Measurements from ENCODE around the gene ING2. TPM values are rescaled to one million over a fixed set of nuclear protein-coding genes. Genes with fewer than 3 reads are reported as not detected.
"Not testable (repeated sequence)": the region's sequence is repeated elsewhere in the genome, so short reads cannot be mapped to it uniquely, and the experiment has no call there.

ING2 gene
- total RNA-seq, 1 donor from 2014 or later = 5.9 TPM

DNA sequence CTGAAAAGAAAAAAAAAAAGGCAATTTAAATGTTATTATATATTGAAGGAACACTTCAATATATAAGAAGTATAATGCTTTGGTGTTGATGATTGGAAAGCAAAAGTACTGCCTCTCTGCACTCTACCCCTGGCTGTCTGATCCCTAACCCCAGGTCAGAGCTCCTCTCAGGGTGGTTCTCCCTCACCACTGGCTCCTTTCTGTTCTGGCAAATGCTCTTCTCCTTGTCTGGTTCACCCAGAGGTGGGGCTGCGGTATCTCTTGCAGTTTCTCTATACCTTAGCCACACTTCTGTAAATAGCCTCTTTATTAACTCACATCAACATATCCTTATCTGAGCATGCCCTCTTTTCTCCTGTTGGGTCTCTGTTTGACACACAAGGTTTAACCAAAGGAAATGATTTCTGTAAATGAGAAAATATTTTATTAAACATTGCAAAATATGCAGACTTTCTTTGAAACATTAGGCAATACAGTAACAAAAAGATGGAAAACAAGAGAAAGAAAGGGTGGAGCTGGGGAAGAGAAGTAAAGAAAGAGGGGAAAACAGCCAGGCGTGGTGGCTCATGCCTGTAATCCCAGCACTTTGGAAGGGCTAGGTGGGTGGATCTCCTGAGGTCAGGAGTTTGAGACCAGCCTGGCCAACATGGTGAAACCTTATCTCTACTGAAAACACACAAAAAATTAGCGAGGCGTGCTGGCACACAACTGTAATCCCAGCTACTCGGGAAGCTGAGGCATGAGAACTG lies 45.7 kb downstream of the ING2 start:
- intact Hi-C loops (cut with micrococcal nuclease) = no loop called here

DNA sequence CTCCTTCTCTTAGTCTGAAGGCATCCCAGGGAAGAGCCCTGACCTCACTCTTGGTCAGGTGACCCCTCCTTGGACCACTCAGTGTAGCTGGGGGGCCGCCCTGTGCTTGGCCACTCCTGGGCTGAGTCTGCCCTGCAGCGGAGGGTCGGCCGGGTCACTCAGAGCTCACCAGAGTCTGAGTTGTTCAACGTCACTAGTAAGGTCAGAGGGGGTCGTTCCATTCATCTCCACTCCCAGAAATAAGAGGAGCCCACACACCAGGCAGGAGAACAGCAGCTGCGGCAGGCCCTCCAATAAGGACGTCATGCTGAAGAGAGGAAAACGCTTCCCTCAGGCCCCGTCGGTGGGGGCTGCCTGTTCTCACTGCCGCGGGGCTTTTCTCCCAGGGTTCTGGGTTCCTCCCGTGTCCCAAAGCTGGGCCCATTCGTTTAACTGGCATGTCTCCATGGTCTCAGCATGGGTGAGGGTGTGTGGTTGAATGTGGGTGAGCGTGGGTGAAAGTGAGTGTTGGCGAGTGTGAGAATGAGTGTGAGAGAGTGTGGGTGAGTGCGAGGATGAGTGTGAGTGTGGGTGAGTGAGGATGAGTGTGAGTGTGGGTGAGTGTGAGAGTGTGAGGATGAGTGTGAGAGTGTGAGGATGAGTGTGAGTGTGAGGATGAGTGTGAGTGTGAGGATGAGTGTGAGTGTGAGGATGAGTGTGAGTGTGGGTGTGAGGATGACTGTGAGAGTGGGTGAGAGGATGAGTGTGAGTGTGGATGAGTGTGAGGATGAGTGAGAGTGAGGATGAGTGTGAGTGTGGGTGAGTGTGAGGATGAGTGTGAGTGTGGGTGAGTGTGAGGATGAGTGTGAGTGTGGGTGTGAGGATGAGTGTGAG lies 47.7 kb downstream of the ING2 start:
- Histone ChIP-seq H3K9me3 (replicated peaks) (no peaks in the 10 kb centered on the region), H3K27me3 (ENCODE audit: low read depth) (peaks cover 49% of the 10 kb centered on the region), H3K4me1 (no peaks in the 10 kb centered on the region), H3K27ac (replicated peaks) (no peak overlapping the region), H3K4me3 (no peak overlapping the region), H3K36me3 (no peaks in the 10 kb centered on the region)
- TF ChIP-seq, protein P1, sequence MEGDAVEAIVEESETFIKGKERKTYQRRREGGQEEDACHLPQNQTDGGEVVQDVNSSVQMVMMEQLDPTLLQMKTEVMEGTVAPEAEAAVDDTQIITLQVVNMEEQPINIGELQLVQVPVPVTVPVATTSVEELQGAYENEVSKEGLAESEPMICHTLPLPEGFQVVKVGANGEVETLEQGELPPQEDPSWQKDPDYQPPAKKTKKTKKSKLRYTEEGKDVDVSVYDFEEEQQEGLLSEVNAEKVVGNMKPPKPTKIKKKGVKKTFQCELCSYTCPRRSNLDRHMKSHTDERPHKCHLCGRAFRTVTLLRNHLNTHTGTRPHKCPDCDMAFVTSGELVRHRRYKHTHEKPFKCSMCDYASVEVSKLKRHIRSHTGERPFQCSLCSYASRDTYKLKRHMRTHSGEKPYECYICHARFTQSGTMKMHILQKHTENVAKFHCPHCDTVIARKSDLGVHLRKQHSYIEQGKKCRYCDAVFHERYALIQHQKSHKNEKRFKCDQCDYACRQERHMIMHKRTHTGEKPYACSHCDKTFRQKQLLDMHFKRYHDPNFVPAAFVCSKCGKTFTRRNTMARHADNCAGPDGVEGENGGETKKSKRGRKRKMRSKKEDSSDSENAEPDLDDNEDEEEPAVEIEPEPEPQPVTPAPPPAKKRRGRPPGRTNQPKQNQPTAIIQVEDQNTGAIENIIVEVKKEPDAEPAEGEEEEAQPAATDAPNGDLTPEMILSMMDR (IDR thresholded peaks at IDR 0.05; ENCODE audit: borderline replicate concordance) = no peak
- DNase-seq = no peak
- intact Hi-C loops (cut with micrococcal nuclease) = no loop called here

More for the DNA sequence above, 45.7 kb downstream of the ING2 start:
- Histone ChIP-seq H3K27me3 (ENCODE audit: low read depth) (peaks cover 46% of the 10 kb centered on the region), H3K4me3 (no peak overlapping the region), H3K27ac (replicated peaks) (no peak overlapping the region), H3K9me3 (replicated peaks) (no peaks in the 10 kb centered on the region), H3K4me1 (no peaks in the 10 kb centered on the region), H3K36me3 (no peaks in the 10 kb centered on the region)
- no peak for DNase-seq
- TF ChIP-seq, protein P1 (IDR thresholded peaks at IDR 0.05; ENCODE audit: borderline replicate concordance) = no peak

DNA sequence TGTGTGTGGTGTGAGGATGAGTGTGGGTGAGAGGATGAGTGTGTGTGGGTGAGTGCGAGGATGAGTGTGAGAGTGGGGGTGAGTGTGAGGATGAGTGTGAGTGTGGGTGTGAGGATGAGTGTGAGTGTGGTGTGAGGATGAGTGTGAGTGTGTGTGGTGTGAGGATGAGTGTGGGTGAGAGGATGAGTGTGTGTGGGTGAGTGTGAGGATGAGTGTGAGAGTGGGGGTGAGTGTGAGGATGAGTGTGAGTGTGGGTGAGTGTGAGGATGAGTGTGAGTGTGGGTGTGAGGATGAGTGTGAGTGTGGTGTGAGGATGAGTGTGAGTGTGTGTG lies 48.3 kb downstream of the ING2 start:
- H3K27me3 ChIP-seq (ENCODE audit: low read depth) = peaks cover 48% of the 10 kb centered on the region
- H3K4me1 ChIP-seq; H3K4me3 ChIP-seq; H3K27ac ChIP-seq (replicated peaks); intact Hi-C loops (cut with micrococcal nuclease); H3K9me3 ChIP-seq (replicated peaks); DNase-seq; H3K36me3 ChIP-seq: not testable (repeated sequence)

DNA sequence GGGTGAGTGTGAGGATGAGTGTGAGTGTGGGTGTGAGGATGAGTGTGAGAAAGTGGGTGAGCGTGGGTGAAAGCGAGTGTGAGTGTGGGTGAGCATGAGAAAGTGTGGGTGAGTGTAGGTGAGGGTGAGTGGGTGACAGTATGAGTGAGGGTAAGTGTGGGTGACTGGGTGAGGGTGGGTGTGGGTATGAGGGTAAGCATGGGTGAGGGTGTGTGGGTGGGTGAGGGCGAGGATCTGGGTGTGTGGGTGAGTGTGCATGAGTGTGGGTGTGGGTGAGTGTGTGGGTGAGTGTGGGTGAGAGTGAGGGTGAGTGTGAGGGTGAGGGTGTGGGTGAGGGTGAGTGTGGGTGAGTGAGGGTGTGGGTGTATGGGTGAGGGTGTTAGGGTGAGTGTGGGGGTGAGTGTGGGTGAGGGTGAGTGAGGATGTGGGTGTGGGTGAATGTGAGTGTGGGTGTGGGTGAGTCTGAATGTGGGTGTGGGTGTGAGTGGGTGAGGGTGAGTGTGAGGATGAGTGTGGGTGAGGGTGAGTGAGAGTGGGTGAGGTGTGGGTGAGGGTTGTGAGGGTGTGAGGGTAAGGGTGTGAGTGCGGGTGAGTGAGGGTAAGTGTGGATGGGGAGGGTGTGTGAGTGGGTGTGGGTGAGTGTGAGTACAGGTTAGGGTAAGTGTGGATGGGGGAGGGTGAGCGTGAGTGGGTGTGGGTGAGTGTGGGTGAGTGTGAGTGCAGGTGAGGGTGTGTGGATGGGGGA lies 48.9 kb downstream of the ING2 start:
- Histone ChIP-seq H3K27ac (replicated peaks) (no peak overlapping the region), H3K4me1 (no peaks in the 10 kb centered on the region), H3K4me3 (no peak overlapping the region), H3K9me3 (replicated peaks) (no peaks in the 10 kb centered on the region), H3K36me3 (no peaks in the 10 kb centered on the region), H3K27me3 (ENCODE audit: low read depth) (peaks cover 42% of the 10 kb centered on the region)
- no peak for DNase-seq
- intact Hi-C loops (cut with micrococcal nuclease) = no loop called here
- TF ChIP-seq, protein P1 (IDR thresholded peaks at IDR 0.05; ENCODE audit: borderline replicate concordance) = no peak

DNA sequence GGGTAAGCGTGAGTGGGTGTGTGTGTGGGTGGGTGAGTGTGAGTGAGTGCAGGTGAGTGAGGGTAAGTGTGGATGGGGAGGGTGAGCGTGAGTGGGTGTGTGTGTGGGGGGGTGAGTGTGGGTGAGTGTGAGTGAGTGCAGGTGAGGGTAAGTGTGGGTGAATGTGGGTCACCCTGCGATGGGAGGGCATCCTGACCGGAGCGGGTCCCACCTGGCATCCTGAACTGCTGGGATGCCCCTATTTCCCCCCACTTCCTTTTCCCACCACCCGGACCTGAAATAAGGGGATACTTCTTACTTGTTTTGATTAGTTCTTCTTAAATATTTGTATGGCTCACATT lies 49.5 kb downstream of the ING2 start:
- Histone ChIP-seq H3K4me1 (no peaks in the 10 kb centered on the region), H3K36me3 (no peaks in the 10 kb centered on the region), H3K27ac (replicated peaks) (no peak overlapping the region), H3K9me3 (replicated peaks) (no peaks in the 10 kb centered on the region), H3K27me3 (ENCODE audit: low read depth) (peaks cover 36% of the 10 kb centered on the region), H3K4me3 (no peak overlapping the region)
- no peak for DNase-seq
- TF ChIP-seq, protein P1 (IDR thresholded peaks at IDR 0.05; ENCODE audit: borderline replicate concordance) = no peak
- intact Hi-C loops (cut with micrococcal nuclease) = no loop called here
